ENCODE results near the gene PTK7. TPM values are rescaled to one million over a fixed set of nuclear protein-coding genes. Genes with fewer than 3 reads are reported as not detected.

Gene PTK7
- total RNA-seq, 1 experiment from 2014 or later, result 66.0 TPM

DNA sequence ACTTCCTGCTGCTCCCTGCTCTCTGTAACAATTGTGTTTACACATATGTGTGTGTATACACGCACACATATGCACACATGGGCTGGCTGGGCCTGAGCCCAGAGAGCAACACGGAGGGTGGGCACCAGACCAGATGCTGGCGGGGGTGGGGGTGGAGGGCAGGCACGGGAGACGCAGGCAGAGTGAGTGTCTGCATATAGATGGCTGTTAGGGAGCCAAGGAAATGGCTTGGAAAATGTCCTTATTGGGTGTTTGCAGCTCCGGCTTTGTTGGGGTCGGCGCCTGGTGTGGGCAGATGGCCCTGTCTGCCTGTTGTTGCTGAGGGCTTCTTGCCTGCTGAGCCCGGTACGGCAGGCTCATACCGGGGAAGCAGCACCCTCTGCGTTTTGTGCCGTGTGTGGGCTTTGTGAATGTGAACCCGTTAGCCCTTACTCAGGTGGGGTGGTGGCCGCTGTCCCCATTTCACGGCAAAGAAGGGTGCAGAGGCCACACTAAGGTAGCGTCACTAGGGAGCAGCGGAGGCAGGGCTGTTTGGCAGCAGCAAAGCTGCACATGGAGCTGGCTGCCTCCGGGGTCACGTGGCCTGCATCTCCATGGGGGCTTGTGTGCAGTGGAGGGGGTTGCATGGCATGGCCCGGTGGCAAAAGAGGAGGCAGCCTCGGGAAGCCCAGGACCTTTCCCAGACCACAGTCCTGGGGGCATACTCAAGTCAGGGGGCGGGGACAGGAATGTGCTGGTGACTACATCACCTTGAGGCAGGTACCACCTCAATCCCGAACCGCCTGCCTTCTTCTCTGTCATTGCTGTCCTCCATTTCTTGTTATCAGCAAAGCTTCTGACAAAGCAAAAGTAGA is 47.6 kb downstream of the PTK7 start:
- no peaks in the 10 kb centered on the region for H3K27me3 Mint-ChIP-seq (ENCODE audit: unreplicated experiment)
- H3K4me3 Mint-ChIP-seq (ENCODE audit: low read depth, unreplicated experiment), result no peak overlapping the region
- H3K9me3 Mint-ChIP-seq (ENCODE audit: low read depth, unreplicated experiment), result no peaks in the 10 kb centered on the region
- no peak for DNase-seq
- TF ChIP-seq, protein P1, sequence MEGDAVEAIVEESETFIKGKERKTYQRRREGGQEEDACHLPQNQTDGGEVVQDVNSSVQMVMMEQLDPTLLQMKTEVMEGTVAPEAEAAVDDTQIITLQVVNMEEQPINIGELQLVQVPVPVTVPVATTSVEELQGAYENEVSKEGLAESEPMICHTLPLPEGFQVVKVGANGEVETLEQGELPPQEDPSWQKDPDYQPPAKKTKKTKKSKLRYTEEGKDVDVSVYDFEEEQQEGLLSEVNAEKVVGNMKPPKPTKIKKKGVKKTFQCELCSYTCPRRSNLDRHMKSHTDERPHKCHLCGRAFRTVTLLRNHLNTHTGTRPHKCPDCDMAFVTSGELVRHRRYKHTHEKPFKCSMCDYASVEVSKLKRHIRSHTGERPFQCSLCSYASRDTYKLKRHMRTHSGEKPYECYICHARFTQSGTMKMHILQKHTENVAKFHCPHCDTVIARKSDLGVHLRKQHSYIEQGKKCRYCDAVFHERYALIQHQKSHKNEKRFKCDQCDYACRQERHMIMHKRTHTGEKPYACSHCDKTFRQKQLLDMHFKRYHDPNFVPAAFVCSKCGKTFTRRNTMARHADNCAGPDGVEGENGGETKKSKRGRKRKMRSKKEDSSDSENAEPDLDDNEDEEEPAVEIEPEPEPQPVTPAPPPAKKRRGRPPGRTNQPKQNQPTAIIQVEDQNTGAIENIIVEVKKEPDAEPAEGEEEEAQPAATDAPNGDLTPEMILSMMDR (IDR thresholded peaks at IDR 0.05; ENCODE audit: unreplicated experiment), result no peak
- H3K36me3 Mint-ChIP-seq (ENCODE audit: insufficient read depth, unreplicated experiment), result no peaks in the 10 kb centered on the region
- CTCF ChIA-PET, result interaction anchor here (0.6 kb wide), 1 partner anchor 491 kb away, joined by 3 read pairs; no protein-coding TSS in a partner anchor
- intact Hi-C loops (cut with micrococcal nuclease; ENCODE audit: unreplicated experiment), result no loop called here
- BruUV-seq (replicated peaks), result no TSS peak
- H3K4me1 Mint-ChIP-seq (ENCODE audit: low read depth, unreplicated experiment), result no peaks in the 10 kb centered on the region
- no peak overlapping the region for H3K27ac Mint-ChIP-seq (ENCODE audit: unreplicated experiment)

DNA sequence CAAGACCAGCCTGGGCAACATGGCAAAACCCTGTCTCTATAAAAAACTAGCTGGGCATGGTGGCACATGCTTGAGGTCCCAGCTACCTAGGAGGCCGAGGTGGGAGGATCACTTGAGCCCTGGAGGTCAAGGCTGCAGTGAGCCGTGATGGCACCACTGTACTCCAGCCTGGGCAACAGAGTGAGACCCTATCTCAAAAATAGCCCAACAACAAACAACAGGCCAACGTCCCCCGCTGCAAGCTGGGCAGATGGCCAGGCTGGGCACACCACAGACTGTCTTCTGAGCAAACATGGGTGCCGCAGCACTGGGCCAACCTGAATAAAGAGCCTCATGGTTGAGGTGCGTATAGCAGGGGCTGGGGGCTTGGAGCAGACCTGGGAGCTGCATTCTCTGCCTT is 48.4 kb downstream of the PTK7 start:
- Mint-ChIP-seq H3K27me3 (ENCODE audit: unreplicated experiment) (no peaks in the 10 kb centered on the region), H3K4me3 (ENCODE audit: low read depth, unreplicated experiment) (no peak overlapping the region), H3K4me1 (ENCODE audit: low read depth, unreplicated experiment) (peaks cover 3% of the 10 kb centered on the region), H3K36me3 (ENCODE audit: insufficient read depth, unreplicated experiment) (no peaks in the 10 kb centered on the region), H3K27ac (ENCODE audit: unreplicated experiment) (no peak overlapping the region), H3K9me3 (ENCODE audit: low read depth, unreplicated experiment) (no peaks in the 10 kb centered on the region)
- no peak for DNase-seq
- no TSS peak for BruUV-seq (replicated peaks)
- intact Hi-C loops (cut with micrococcal nuclease; ENCODE audit: unreplicated experiment), result no loop called here
- CTCF ChIA-PET, result no interaction called here
- TF ChIP-seq, protein P1 (IDR thresholded peaks at IDR 0.05; ENCODE audit: unreplicated experiment), result no peak

DNA sequence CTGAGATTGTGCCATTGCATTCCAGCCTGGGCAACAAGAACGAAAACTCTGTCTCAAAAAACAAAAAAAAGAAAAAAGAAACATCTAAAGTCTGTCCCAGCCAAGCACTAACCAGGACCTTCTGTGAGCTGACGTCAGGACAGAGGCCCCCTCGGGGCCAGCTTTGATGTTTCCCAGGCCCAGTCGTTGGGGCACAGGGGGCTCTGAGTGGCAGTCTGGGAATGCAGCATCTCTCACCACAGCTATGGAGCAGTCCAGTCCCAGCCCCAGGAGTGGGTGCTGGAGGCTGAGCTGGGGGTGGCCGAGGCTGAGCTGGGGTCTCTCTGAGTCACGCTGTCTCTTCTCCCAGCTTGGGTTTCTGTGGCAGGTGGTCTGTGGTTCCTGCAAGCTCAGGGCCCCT is 49.0 kb downstream of the PTK7 start:
- Mint-ChIP-seq H3K4me1 (ENCODE audit: low read depth, unreplicated experiment) (peaks cover 8% of the 10 kb centered on the region), H3K27me3 (ENCODE audit: unreplicated experiment) (no peaks in the 10 kb centered on the region), H3K36me3 (ENCODE audit: insufficient read depth, unreplicated experiment) (no peaks in the 10 kb centered on the region), H3K4me3 (ENCODE audit: low read depth, unreplicated experiment) (no peak overlapping the region), H3K9me3 (ENCODE audit: low read depth, unreplicated experiment) (no peaks in the 10 kb centered on the region), H3K27ac (ENCODE audit: unreplicated experiment) (no peak overlapping the region)
- TF ChIP-seq, protein P1 (IDR thresholded peaks at IDR 0.05; ENCODE audit: unreplicated experiment), result no peak
- intact Hi-C loops (cut with micrococcal nuclease; ENCODE audit: unreplicated experiment), result no loop called here
- DNase-seq, result no peak
- CTCF ChIA-PET, result no interaction called here
- no TSS peak for BruUV-seq (replicated peaks)

DNA sequence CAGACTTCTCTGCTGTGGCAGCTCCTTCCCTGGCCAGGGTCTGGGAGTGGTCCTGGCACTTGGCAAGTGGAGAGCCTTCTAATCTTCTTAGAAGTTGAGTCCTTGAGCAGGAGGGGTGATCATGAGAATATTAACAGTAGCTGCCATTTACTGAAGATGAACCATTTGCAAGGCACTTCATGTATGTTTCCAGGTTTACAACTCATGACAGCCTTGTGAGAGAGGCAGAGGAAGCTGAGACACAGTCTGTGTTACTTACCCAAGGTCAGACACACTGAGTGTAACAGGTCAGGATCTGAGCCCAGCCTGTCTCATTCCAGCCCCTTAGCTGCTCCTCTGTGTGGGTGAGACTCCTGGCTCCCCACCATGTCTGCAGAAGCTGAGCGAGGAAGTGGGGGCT is 49.4 kb downstream of the PTK7 start:
- no peak overlapping the region for H3K4me3 Mint-ChIP-seq (ENCODE audit: low read depth, unreplicated experiment)
- H3K27me3 Mint-ChIP-seq (ENCODE audit: unreplicated experiment), result no peaks in the 10 kb centered on the region
- H3K4me1 Mint-ChIP-seq (ENCODE audit: low read depth, unreplicated experiment), result peaks cover 8% of the 10 kb centered on the region
- no peaks in the 10 kb centered on the region for H3K9me3 Mint-ChIP-seq (ENCODE audit: low read depth, unreplicated experiment)
- DNase-seq, result no peak
- H3K27ac Mint-ChIP-seq (ENCODE audit: unreplicated experiment), result no peak overlapping the region
- TF ChIP-seq, protein P1 (IDR thresholded peaks at IDR 0.05; ENCODE audit: unreplicated experiment), result no peak
- no peaks in the 10 kb centered on the region for H3K36me3 Mint-ChIP-seq (ENCODE audit: insufficient read depth, unreplicated experiment)
- CTCF ChIA-PET, result no interaction called here
- intact Hi-C loops (cut with micrococcal nuclease; ENCODE audit: unreplicated experiment), result no loop called here
- BruUV-seq (replicated peaks), result no TSS peak

Measured in Calu3 (cell line).